Hematopoietic multipotent progenitor cell (in vitro differentiated cells): ENCODE measurements around the gene OR51I1. TPM values are rescaled to one million over a fixed set of nuclear protein-coding genes. Genes with fewer than 3 reads are reported as not detected.
A peak's percentile ranks its signal among the peaks of the same experiment; 100 is the strongest.

ENCODE experiments used
- DNase-seq, 3 donors: peaks; one replicate each; pipeline ENCODE4 v3.0.0-alpha.2; 2011 to 2015; ENCODE audit warnings: low read depth in 2 of 3, low spot score in 2 of 3
- total RNA-seq: library from RNA; depleted of rRNA; stranded (reverse); fragments of >200 nt; gene quantifications from one replicate; pipeline ENCODE4 v1.2.3, GENCODE V29; 2012

OR51I1 gene
- total RNA-seq: 1.3 TPM

DNA sequence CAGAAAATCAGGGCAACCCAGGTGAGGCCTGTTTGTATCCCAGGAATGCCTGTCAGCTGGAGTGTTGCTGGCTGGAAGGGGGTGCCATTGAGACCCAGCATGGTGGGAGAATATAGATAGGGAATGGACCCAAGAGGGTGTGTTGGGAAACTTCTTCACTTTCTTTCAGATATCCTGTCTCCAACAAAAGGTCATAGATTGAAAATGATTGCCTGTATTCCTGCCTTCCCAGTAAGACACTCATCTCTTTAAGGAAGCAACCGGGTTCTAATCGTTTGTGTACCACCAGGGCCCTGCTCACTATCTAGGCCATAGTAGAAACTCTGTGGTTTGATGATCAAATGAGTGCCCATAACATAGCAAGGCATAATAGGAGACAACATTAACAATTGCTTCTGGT lies at the start of gene OR51I1:
Gene OR51I1 (minus strand): TSS at position 101 of the 400 bp plus-strand sequence. CDS start 0 bp downstream, at position 101.
- DNase-seq: no peak

DNA sequence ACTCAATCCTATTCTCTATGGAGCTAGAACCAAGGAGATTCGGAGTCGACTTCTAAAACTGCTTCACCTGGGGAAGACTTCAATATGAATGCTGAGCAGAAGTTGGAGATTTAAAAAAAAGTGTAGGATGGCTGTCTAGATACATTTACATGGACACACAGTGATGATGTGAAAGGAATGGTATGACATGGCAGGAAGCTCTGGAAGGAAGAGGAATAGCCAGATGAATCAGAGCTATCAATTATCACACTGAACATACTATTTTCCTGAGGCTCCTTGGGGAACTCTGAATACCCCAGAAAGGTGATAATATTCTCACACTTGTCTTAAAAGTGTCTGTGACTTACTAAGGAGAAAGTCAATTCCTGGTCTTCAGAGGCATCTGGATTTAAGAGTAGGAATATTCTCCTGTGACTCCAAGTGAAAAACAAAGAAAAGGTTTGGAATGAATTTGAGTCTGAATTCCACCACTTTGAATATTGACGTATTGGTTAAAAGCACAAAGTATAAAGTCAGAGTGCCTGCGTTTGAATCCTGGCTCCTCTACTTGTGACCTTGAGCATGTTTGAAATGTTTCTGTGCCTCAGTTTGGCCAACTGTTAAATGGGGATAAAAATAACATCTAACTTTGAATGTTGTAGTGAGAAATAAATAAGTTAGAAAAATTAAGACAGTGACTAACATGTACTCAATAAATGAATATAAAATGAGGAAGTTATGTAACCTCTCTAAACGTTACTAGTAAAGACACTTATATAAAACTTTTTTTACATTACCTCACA lies 48.5 kb upstream of the OR51I1 start:
- no peak for DNase-seq

DNA sequence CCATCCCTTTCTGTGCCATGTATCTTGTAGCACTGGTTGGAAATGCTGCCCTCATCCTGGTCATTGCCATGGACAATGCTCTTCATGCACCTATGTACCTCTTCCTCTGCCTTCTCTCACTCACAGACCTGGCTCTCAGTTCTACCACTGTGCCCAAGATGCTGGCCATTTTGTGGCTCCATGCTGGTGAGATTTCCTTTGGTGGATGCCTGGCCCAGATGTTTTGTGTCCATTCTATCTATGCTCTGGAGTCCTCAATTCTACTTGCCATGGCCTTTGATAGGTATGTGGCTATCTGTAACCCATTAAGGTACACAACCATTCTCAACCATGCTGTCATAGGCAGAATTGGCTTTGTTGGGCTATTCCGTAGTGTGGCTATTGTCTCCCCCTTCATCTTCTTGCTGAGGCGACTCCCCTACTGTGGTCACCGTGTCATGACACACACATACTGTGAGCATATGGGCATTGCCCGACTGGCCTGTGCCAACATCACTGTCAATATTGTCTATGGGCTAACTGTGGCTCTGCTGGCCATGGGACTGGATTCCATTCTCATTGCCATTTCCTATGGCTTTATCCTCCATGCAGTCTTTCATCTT lies 47.6 kb upstream of the OR51I1 start:
- DNase-seq: no peak

GRCh38 chr11:5488385-5488784 lies 47.1 kb upstream of the OR51I1 start, which contains the start of gene OR52D1:
TSS of gene OR52D1 (plus strand) at chr11:5488685. CDS start at chr11:5488707, 22 bp downstream.
- no peak for DNase-seq

DNA sequence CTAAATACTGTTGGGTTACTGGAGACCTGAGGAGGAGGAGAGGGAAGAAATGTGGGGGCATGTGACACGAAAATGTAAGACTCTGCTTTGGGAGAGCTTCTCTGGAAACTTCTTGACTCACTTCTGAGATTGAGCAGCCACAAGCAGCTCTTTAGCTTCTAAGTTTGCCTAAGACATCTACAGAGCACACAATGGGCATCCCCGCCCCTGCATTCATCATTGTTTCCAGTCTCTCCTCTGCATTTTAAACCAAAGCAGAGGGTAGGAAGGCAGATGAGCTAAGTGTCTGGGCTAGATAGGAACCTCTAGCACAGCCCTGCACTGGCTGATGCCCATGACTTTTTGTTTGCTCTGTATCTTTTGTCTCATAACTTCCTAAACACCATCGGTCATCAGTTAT lies 45.1 kb upstream of the OR51I1 start:
- DNase-seq: no peak

GRCh38 chr11:5486003-5486402 lies 44.7 kb upstream of the OR51I1 start:
- peak in 2 of 3 donors; percentile 22 to 74 for DNase-seq

- peak; percentile 5 to 72 (median 40) for DNase-seq
Observed at GRCh38 chr11:5476186-5476819, 35.0 kb upstream of the OR51I1 start.

DNA sequence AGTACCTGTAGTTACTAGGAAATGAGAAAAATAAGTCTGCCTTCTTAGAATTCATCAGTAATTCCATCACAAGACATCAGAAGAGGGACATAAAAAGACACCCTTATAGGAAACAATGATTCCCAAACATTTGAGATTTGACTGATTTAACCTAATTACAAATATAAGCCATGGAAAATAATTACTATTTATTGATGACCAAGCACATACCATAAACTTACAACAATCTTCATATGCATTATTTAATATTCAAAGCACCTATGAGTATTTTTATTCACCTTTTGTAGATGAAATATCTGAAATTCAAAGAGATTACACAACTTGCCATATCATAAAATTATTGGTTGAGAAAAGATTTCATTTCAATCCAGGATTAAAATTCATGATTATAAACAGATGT lies 32.6 kb upstream of the OR51I1 start:
- DNase-seq: no peak

- DNase-seq: no peak
Observed at GRCh38 chr11:5467527-5467926, 26.2 kb upstream of the OR51I1 start.

DNA sequence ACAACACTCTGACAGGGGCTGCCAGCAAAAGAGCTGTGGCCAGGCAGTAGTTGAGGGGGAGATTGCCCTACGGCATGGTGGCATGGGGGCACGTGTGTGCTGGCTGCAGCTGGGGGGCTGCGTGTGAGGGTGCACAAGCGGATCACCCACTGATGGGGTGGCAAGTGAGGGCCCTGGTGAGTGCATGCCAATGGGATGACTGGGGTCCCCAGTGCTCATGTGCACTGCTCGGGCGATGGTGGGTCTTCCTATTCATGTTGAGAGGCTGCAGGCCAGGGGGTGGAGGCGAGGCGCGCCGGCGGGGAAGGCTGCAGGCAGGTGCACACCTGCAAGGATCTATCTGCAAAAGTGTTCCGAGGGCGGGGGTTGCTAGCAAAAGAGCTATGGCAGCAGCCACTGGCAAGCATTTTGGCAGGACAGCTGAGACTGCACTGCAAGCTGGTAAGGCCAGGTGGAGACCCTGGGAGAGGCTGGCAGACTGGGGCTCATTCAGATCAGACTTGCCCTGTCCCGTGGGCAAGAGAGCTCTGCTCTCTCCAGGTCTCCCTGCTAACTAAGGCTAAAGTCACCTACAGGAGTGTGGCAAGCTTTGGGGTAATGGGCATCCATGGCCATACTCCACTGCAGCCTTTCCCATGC lies 19.8 kb upstream of the OR51I1 start:
- DNase-seq: no peak

- no peak for DNase-seq
Observed at GRCh38 chr11:5449432-5449831, 8.1 kb upstream of the OR51I1 start.

DNA sequence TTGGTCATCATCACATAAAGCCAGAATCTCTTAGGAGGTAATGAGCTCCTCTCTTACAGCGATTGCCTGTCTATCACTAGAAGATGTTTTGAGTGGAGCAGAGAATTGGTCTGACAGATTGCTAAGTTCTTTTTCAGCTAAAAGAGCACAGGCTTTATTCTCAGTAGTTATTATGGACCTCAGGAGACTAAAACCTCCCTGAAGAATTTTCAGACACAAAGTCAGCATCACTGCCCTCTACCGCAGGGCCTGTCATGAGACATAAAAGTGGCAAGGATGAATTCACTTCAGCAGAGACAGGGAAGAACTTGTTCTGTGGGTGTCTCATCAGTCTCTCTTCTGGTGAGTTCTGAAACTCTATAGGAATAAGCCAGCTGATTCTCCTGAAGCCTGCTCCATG lies 7.7 kb upstream of the OR51I1 start, which contains the start of gene OR51I2:
Gene OR51I2 (plus strand): TSS at position 301 of the 400 bp plus-strand sequence. CDS start 4,166 bp downstream, outside the sequence.
- DNase-seq: no peak

- no peak for DNase-seq
Observed at GRCh38 chr11:5443835-5444393, 2.6 kb upstream of the OR51I1 start.

DNA sequence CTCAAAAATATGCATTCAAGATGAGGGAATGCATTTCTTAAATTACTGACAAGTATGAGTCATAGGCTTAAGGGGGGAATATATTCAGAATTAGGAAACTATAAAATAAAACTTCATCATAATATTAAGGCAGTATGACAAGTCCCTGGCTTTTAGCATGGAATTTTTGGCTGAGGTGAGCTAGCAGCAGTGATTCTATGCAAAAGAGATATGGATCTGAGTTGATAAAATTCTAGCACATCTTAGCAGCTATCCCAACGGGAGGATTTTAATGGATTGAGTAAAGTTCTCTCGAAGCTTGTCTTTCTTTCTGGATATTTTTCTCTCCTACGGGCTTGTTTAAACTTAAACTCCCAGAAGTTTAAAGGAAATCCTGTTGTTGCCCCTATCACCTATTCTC lies 18.2 kb downstream of the OR51I1 start:
- no peak for DNase-seq

- no peak for DNase-seq
Observed at GRCh38 chr11:5421811-5422210, 19.5 kb downstream of the OR51I1 start, which contains the start of gene OR51Q1. TSS of gene OR51Q1 (plus strand) at chr11:5422111. CDS start at chr11:5422201, 90 bp downstream.

DNA sequence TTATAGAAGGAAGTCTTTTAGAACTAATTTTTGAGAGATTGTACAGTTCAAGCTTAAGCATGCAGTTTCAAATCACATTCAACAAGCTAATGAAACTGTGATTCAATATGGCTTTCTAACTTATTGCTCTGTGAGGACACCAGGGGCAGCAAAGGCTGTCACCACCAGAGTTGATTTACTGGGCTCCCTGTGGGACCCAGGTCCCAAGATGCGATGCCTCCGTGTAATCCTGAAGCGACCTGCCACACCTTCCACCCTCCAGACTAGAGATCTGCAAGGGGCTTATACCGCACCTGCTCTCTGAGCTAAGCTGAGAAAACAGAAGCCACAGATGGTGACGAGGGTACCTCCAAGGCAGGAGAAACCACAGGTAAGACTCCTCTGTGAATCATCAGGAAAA lies 20.3 kb downstream of the OR51I1 start:
- no peak for DNase-seq

GRCh38 chr11:5405173-5405572 lies 36.1 kb downstream of the OR51I1 start:
- DNase-seq: no peak

DNA sequence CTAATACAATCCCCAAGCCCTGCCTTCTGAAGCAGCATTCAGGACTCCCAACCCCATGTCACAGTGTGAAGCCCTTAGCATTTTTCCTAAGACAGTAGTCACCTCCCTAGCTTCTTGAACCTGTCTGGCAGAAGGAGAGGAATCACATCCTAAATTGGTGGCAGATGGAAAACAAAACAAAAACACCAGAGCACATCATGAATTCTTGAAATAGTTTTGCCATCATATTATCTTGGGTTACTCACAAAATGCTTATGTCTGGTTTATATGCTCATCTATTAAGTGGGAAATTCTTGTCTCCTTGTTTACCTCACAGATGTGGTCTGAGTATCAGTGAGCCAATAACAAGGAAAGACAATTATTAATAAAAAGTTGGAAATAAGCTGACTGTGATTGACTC lies 42.4 kb downstream of the OR51I1 start:
- no peak for DNase-seq

- no peak for DNase-seq
Observed at GRCh38 chr11:5394091-5394490, 47.2 kb downstream of the OR51I1 start.
